OCI-LY7 (cell line): Measurements from ENCODE around the gene ADCK2. TPM values are rescaled to one million over a fixed set of nuclear protein-coding genes. Genes with fewer than 3 reads are reported as not detected.
A peak's percentile ranks its signal among the peaks of the same experiment; 100 is the strongest.

Experiments used
- BruUV-seq: library from RNA; stranded (reverse); fragments of 400-500 nt; replicated peaks from 2 replicates; lab custom pipeline; 2021; lab: Mats Ljungman, UMichigan
- CTCF ChIA-PET: fragments of 300-600 bp; sonication (Branson Sonifier 250); formaldehyde crosslinking; loops from one replicate; lab custom pipeline; 2022; ENCODE audit warnings: antibody characterized with exemption; ENCODE audit not compliant: unreplicated experiment; lab: Charles Lee
- POLR2A ChIA-PET: fragments of 300-600 bp; sonication (Branson Sonifier 250); formaldehyde crosslinking; loops from one replicate; lab custom pipeline; 2022; ENCODE audit warnings: antibody characterized with exemption; lab: Charles Lee
- DNase-seq: peaks from one replicate; pipeline ENCODE4 v3.0.0-alpha.2; 2015; ENCODE audit warnings: low spot score
- H2AFZ ChIP-seq: fragments of 200-600 bp; sonication (generic), shearing (Covaris generic); 2 replicates; pipeline ENCODE4 v1.6.1; 2014; ENCODE audit warnings: mild to moderate bottlenecking, antibody characterized with exemption, low read length, moderate library complexity
- H3K27ac ChIP-seq: fragments of 200-600 bp; sonication (generic); 2 replicates; pipeline ENCODE4 v1.5.1; 2014; ENCODE audit warnings: mixed run types, low read depth, mild to moderate bottlenecking, moderate library complexity, low read length, inconsistent platforms; ENCODE audit not compliant: poor library complexity, severe bottlenecking
- H3K36me3 ChIP-seq: fragments of 200-600 bp; sonication (generic); 2 replicates; pipeline ENCODE4 v1.6.1; 2014; ENCODE audit warnings: mild to moderate bottlenecking, antibody characterized with exemption, low read length, moderate library complexity, mixed read lengths; ENCODE audit not compliant: insufficient read depth
- H3K4me1 ChIP-seq: fragments of 200-600 bp; sonication (generic); 2 replicates; pipeline ENCODE4 v1.5.1; 2014; ENCODE audit warnings: mild to moderate bottlenecking, low read length; ENCODE audit not compliant: insufficient read depth, poor library complexity, severe bottlenecking
- H3K4me2 ChIP-seq: fragments of 200-600 bp; sonication (generic); 2 replicates; pipeline ENCODE4 v1.6.1; 2014; ENCODE audit warnings: mild to moderate bottlenecking, low read length
- H3K4me3 ChIP-seq: fragments of 200-600 bp; sonication (generic); 2 replicates; pipeline ENCODE4 v1.5.1; 2014; ENCODE audit warnings: mild to moderate bottlenecking, low read depth, low read length; ENCODE audit not compliant: poor library complexity, severe bottlenecking
- H3K79me2 ChIP-seq: fragments of 200-600 bp; sonication (generic); 2 replicates; pipeline ENCODE4 v1.6.1; 2016; ENCODE audit warnings: low read depth, mild to moderate bottlenecking, low read length, moderate library complexity, mixed read lengths; ENCODE audit not compliant: insufficient read depth
- H3K9me2 ChIP-seq: fragments of 200-600 bp; sonication (generic); 2 replicates; pipeline ENCODE4 v1.6.1; 2016; ENCODE audit warnings: mild to moderate bottlenecking, low read length, mixed read lengths; ENCODE audit not compliant: insufficient read depth
- H3K9me3 ChIP-seq: fragments of 200-600 bp; sonication (generic); 2 replicates; pipeline ENCODE4 v1.6.1; 2014; ENCODE audit warnings: mild to moderate bottlenecking, mixed run types, low read length, mixed read lengths
- H4K20me1 ChIP-seq: fragments of 200-600 bp; sonication (generic); 2 replicates; pipeline ENCODE4 v1.6.1; 2014; ENCODE audit warnings: mild to moderate bottlenecking, antibody characterized with exemption, low read length, moderate library complexity, mixed read lengths; ENCODE audit not compliant: insufficient read depth
- EZH2phosphoT487 ChIP-seq: fragments of 200-600 bp; sonication (generic); IDR thresholded peaks from 2 replicates; pipeline ENCODE4 v1.6.1; 2018; ENCODE audit warnings: low read depth, borderline replicate concordance, mild to moderate bottlenecking, mixed run types, antibody characterized with exemption, low read length, moderate library complexity, mixed read lengths
- intact Hi-C: fragments of 100-400 bp; cut with micrococcal nuclease; formaldehyde crosslinking; loops from one replicate; pipeline ENCODE4 v1.10.0; 2022; ENCODE audit not compliant: unreplicated experiment
- total RNA-seq, 2 experiments: library from RNA; depleted of rRNA in 1 of 2; stranded (reverse); fragments of >200 nt in 1 of 2; shearing (Covaris generic) in 1 of 2; gene quantifications; 2 replicates each; pipeline ENCODE4 v1.2.3, GENCODE V29; 2014 to 2022
- TF ChIP-seq, protein P1 (sequence below): fragments of 200-600 bp; sonication (generic); conservative IDR thresholded peaks from 2 replicates; pipeline ENCODE4 v1.5.1; 2014; ENCODE audit warnings: mild to moderate bottlenecking, antibody characterized with exemption, low read length, moderate library complexity, mixed read lengths

Gene ADCK2
- total RNA-seq, 2 experiments from 2014 or later = 45.8 to 60.2 TPM

DNA sequence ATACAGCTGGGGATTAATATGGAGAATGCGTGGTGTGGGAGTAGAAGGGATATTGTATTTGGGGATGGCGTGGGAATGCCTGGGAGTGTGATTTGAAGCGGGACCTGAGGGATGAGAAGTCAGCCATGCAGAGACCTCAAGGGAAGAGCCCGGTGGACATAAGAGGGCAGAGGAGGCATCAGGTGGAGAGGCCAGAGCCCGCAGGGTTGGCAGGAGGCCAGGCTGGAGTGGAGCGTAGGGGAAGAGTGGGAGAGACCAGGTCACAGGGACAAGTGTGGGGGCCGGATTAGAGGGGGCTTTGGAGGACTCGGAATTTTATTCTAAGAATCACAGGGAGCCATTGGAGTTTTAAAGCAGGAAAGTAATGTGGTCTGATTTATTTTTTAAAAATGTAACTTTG is 25.7 kb downstream of the ADCK2 start:
- Histone ChIP-seq H3K9me3 (no peaks in the 10 kb centered on the region), H3K36me3 (peaks cover 69% of the 10 kb centered on the region), H3K79me2 (peaks cover 54% of the 10 kb centered on the region), H4K20me1 (peaks cover 5% of the 10 kb centered on the region; the same call in 1 of the 2 replicates), H3K4me3 (peak overlapping the region; percentile 77), H3K9me2 (no peaks in the 10 kb centered on the region), H3K4me1 (peaks cover 21% of the 10 kb centered on the region), H3K4me2 (peak overlapping the region; percentile 89), H2AFZ (no peak overlapping the region), H3K27ac (no peak overlapping the region)
- BruUV-seq = no TSS peak
- no peak for DNase-seq
- intact Hi-C loops = loop anchor here (5.0 kb wide), 1 partner anchor 1039 kb away; the partner anchor contains the start of gene SSBP1
- ChIA-PET CTCF (no interaction called here), POLR2A (no interaction called here)
- TF ChIP-seq, protein P1, sequence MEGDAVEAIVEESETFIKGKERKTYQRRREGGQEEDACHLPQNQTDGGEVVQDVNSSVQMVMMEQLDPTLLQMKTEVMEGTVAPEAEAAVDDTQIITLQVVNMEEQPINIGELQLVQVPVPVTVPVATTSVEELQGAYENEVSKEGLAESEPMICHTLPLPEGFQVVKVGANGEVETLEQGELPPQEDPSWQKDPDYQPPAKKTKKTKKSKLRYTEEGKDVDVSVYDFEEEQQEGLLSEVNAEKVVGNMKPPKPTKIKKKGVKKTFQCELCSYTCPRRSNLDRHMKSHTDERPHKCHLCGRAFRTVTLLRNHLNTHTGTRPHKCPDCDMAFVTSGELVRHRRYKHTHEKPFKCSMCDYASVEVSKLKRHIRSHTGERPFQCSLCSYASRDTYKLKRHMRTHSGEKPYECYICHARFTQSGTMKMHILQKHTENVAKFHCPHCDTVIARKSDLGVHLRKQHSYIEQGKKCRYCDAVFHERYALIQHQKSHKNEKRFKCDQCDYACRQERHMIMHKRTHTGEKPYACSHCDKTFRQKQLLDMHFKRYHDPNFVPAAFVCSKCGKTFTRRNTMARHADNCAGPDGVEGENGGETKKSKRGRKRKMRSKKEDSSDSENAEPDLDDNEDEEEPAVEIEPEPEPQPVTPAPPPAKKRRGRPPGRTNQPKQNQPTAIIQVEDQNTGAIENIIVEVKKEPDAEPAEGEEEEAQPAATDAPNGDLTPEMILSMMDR = no peak

DNA sequence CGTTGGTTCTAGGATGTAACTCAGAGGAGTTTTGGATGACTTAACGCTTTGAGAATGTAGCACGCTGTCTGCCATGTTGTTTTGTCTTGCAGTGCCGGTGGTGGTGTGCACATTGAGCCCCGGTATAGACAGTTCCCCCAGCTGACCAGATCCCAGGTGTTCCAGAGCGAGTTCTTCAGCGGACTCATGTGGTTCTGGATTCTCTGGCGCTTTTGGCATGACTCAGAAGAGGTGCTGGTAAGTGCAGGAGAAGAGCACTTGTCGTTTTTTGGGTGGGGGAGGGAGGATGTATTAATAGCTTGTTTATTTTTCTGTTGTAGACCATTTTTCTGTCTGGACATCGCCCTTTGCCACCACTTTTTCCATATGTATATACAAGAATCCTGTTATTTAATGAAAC is 30.0 kb downstream of the ADCK2 start:
- TF ChIP-seq EZH2phosphoT487 = no peak
- TF ChIP-seq, protein P1 = no peak
- no TSS peak for BruUV-seq
- POLR2A ChIA-PET = interaction anchor here (0.6 to 1.2 kb wide), 5 partner anchors 20 to 303 kb away, joined by 3 to 4 read pairs (median 3); no protein-coding TSS in a partner anchor

DNA sequence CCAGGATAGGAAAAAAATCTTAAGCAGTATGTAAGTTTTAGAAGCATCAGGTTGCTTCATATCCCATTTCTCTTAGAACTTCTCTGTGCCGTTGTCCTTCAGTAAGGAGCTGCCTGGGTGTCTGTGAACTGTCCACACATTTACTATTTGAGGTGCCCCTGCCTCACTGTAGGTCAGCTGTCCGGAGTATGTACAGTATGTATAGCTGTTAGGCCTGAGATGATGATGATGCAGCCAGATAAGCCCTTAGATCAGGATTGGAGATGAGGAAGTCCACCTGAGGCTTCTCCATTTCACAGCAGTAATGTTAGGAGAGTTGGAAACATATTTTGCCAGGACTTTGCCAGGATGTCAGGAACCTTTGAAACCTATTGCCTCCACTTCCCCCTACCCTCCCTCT is 31.5 kb downstream of the ADCK2 start:
- intact Hi-C loops = no loop called here

More for the DNA sequence above, 30.0 kb downstream of the ADCK2 start:
- H3K79me2 ChIP-seq = peaks cover 48% of the 10 kb centered on the region
- no peak overlapping the region for H3K27ac ChIP-seq
- no peak overlapping the region for H2AFZ ChIP-seq
- no peaks in the 10 kb centered on the region for H3K9me3 ChIP-seq
- H4K20me1 ChIP-seq = peaks cover 2% of the 10 kb centered on the region; the same call in 1 of the 2 replicates
- H3K4me1 ChIP-seq = peaks cover 9% of the 10 kb centered on the region
- intact Hi-C loops = no loop called here
- CTCF ChIA-PET = interaction anchor here (0.5 to 1.2 kb wide), 2 partner anchors 28 to 312 kb away, joined by 3 to 5 read pairs; partner anchors contain the start of gene MRPS33
- no peak for DNase-seq
- no peaks in the 10 kb centered on the region for H3K9me2 ChIP-seq
- H3K4me2 ChIP-seq = no peak overlapping the region
- peaks cover 80% of the 10 kb centered on the region for H3K36me3 ChIP-seq
- H3K4me3 ChIP-seq = no peak overlapping the region

More for the DNA sequence above, 31.5 kb downstream of the ADCK2 start:
- peaks cover 34% of the 10 kb centered on the region for H3K79me2 ChIP-seq
- peaks cover 77% of the 10 kb centered on the region for H3K36me3 ChIP-seq
- H3K9me3 ChIP-seq = no peaks in the 10 kb centered on the region
- CTCF ChIA-PET = no interaction called here
- no peak for DNase-seq
- H3K4me1 ChIP-seq = no peaks in the 10 kb centered on the region
- no peak overlapping the region for H3K4me2 ChIP-seq
- POLR2A ChIA-PET = interaction anchor here (0.7 kb wide), 1 partner anchor 47 kb away, joined by 3 read pairs; no protein-coding TSS in a partner anchor
- TF ChIP-seq, protein P1 = no peak
- no peak for TF ChIP-seq EZH2phosphoT487
- no peak overlapping the region for H2AFZ ChIP-seq
- H3K9me2 ChIP-seq = no peaks in the 10 kb centered on the region
- no TSS peak for BruUV-seq
- no peaks in the 10 kb centered on the region for H4K20me1 ChIP-seq
- no peak overlapping the region for H3K27ac ChIP-seq
- H3K4me3 ChIP-seq = no peak overlapping the region
